K562 (cell line): Measurements from ENCODE around the gene SMAD3. TPM values are rescaled to one million over a fixed set of nuclear protein-coding genes. Genes with fewer than 3 reads are reported as not detected.
A peak's percentile ranks its signal among the peaks of the same experiment; 100 is the strongest.

Experiments used
- ATAC-seq: fragments of 200-7000 bp; cut with Tn5 transposase; 3 replicates; pipeline ENCODE4 v1.9.1; 2020; ENCODE audit warnings: moderate library complexity
- BruUV-seq: library from RNA; stranded (reverse); fragments of 400-500 nt; replicated peaks from 2 replicates; lab custom pipeline; 2021; lab: Mats Ljungman, UMichigan
- CTCF ChIA-PET: fragments of 300-600 bp; formaldehyde crosslinking; extraction: SDS; loops from one replicate; lab custom pipeline; 2021; ENCODE audit warnings: low intra/inter-chr PET ratio; lab: Yijun Ruan, JAX
- POLR2A ChIA-PET: fragments of 300-600, 350-650 bp; sonication (Branson Sonifier 250); formaldehyde crosslinking; extraction: SDS; loops from one replicate; lab custom pipeline; 2021; ENCODE audit warnings: antibody characterized with exemption, inconsistent platforms; lab: Yijun Ruan, JAX
- DNase-seq, 4 experiments: peaks; one replicate each; pipeline versions ENCODE4 v3.0.0 to v3.0.0-alpha.2; 2011 to 2018; ENCODE audit warnings: low spot score in 3 of 4, mixed read lengths in 3 of 4; ENCODE audit errors: extremely low read depth in 1 of 4
- FAIRE-seq: peaks from 2 replicates; lab custom pipeline; 2011; peaks lifted over from hg19 to GRCh38; lab: Jason Lieb, UNC
- H2AFZ ChIP-seq: 2 replicates; pipeline ENCODE4 v1.6.0; 2011; ENCODE audit warnings: low read depth, low read length, control low read depth, inconsistent platforms
- H3K27ac ChIP-seq: fragments of 200-600 bp; 3 replicates; pipeline ENCODE4 v1.8.0; 2011; ENCODE audit warnings: low read depth, mild to moderate bottlenecking, control low read depth, inconsistent platforms, low read length, moderate library complexity, mixed read lengths; ENCODE audit errors: extremely low read depth
- H3K27me3 ChIP-seq, 2 experiments: fragments of 300-600 bp in 1 of 2; 2 replicates in 1 of 2; 3 replicates in 1 of 2; pipeline versions ENCODE4 v1.6.0 to v1.8.0; 2011; ENCODE audit warnings: inconsistent platforms in 2 of 2, low read length in 2 of 2, mild to moderate bottlenecking in 1 of 2, mixed read lengths in 1 of 2, moderate library complexity in 1 of 2; ENCODE audit not compliant: control insufficient read depth in 2 of 2, insufficient read depth in 2 of 2
- H3K36me3 ChIP-seq: fragments of 300-600 bp; 3 replicates; pipeline ENCODE4 v1.8.0; 2011; ENCODE audit warnings: mild to moderate bottlenecking, low read length, inconsistent platforms; ENCODE audit not compliant: control insufficient read depth, insufficient read depth
- H3K4me1 ChIP-seq, 2 experiments: fragments of 200-600 bp in 1 of 2; replicated peaks in 1 of 2; 2 replicates in 1 of 2; 3 replicates in 1 of 2; pipeline versions ENCODE4 v1.5.1 to v1.8.0; 2011; ENCODE audit warnings: inconsistent platforms in 2 of 2, low read length in 2 of 2, mild to moderate bottlenecking in 1 of 2, mixed read lengths in 1 of 2, moderate library complexity in 1 of 2; ENCODE audit not compliant: control insufficient read depth in 2 of 2, insufficient read depth in 2 of 2
- H3K4me2 ChIP-seq: 2 replicates; pipeline ENCODE4 v1.6.1; 2011; ENCODE audit warnings: low read length, control low read depth, inconsistent platforms, mixed read lengths; ENCODE audit not compliant: insufficient read depth
- H3K4me3 ChIP-seq: fragments of 200-600 bp; sonication (generic), shearing (Covaris generic); 2 replicates; pipeline ENCODE4 v1.5.1; 2016; ENCODE audit warnings: control low read depth, inconsistent platforms
- H3K79me2 ChIP-seq: fragments of 200-600 bp; 3 replicates; pipeline ENCODE4 v1.8.0; 2011; ENCODE audit warnings: low read length, inconsistent platforms; ENCODE audit not compliant: control insufficient read depth, insufficient read depth
- H3K9ac ChIP-seq, 2 experiments: 2 replicates each; pipeline versions ENCODE4 v1.6.0 to v1.6.1; 2011; ENCODE audit warnings: low read depth in 2 of 2, low read length in 2 of 2, control low read depth in 1 of 2, inconsistent platforms in 1 of 2, mild to moderate bottlenecking in 1 of 2, mixed read lengths in 1 of 2; ENCODE audit not compliant: insufficient read depth in 1 of 2
- H3K9me1 ChIP-seq: one replicate; pipeline ENCODE4 v1.6.0; 2011; ENCODE audit warnings: inconsistent platforms, mild to moderate bottlenecking, low read length, moderate library complexity; ENCODE audit not compliant: control insufficient read depth, insufficient read depth
- H3K9me3 ChIP-seq: replicated peaks from 2 replicates; pipeline ENCODE4 v1.5.1; 2011; ENCODE audit warnings: low read depth, low read length, inconsistent platforms; ENCODE audit not compliant: control insufficient read depth, insufficient read depth
- H4K20me1 ChIP-seq: replicated peaks from 2 replicates; pipeline ENCODE4 v1.6.1; 2011; ENCODE audit warnings: low read length, inconsistent platforms, mixed read lengths; ENCODE audit not compliant: control insufficient read depth, insufficient read depth
- ARID2 ChIP-seq: fragments of 450-650 bp; IDR thresholded peaks from 2 replicates; pipeline ENCODE4 v1.6.1; 2017; ENCODE audit warnings: antibody characterized with exemption, mild to moderate bottlenecking
- CHD4 ChIP-seq: fragments of 200-600 bp; sonication (generic); IDR thresholded peaks from 3 replicates; pipeline ENCODE4 v1.6.1; 2012; ENCODE audit warnings: low read depth, mild to moderate bottlenecking, mixed read lengths, low read length, inconsistent platforms; ENCODE audit not compliant: insufficient read depth, insufficient replicate concordance, poor library complexity, severe bottlenecking
- CREB1 ChIP-seq, 2 experiments: sonication (generic) in 1 of 2; formaldehyde crosslinking in 1 of 2; IDR thresholded peaks; 2 replicates each; pipeline versions ENCODE4 v1.6.1 to v1.8.0; 2012 to 2022; ENCODE audit warnings: inconsistent platforms in 1 of 2, mild to moderate bottlenecking in 1 of 2, missing genetic modification reagents in 1 of 2, moderate library complexity in 1 of 2
- DPF2 ChIP-seq: fragments of 450-650 bp; IDR thresholded peaks from 2 replicates; pipeline ENCODE4 v1.6.1; 2016
- ELK1 ChIP-seq: sonication (generic); formaldehyde crosslinking; IDR thresholded peaks from 2 replicates; pipeline ENCODE4 v1.8.1; 2022; ENCODE audit warnings: missing genetic modification reagents
- ERF ChIP-seq: fragments of 450-650 bp; formaldehyde crosslinking; IDR thresholded peaks from 2 replicates; pipeline ENCODE4 v1.4.0; 2020; ENCODE audit warnings: mild to moderate bottlenecking, mixed read lengths
- ETS2 ChIP-seq: IDR thresholded peaks from 2 replicates; pipeline ENCODE4 v1.6.1; 2016; ENCODE audit warnings: borderline replicate concordance, missing genetic modification characterization, mild to moderate bottlenecking, moderate library complexity, missing compliant biosample characterization; ENCODE audit not compliant: poor library complexity, severe bottlenecking
- MXI1 ChIP-seq: IDR thresholded peaks from 2 replicates; pipeline ENCODE4 v1.6.1; 2011; ENCODE audit warnings: low read depth, mild to moderate bottlenecking, improper control_type of control experiment, low read length
- NCOA1 ChIP-seq: fragments of 450-650 bp; IDR thresholded peaks from 2 replicates; pipeline ENCODE4 v1.6.1; 2016; ENCODE audit warnings: low read depth
- NCOA2 ChIP-seq, 2 experiments: fragments of 450-650 bp; IDR thresholded peaks; 2 replicates each; pipeline ENCODE4 v1.6.1; 2018; ENCODE audit warnings: mild to moderate bottlenecking in 2 of 2, moderate library complexity in 1 of 2; ENCODE audit not compliant: partially characterized antibody in 2 of 2
- PHTF2 ChIP-seq: fragments of 250-450 bp; sonication (Bioruptor Pico); IDR thresholded peaks from 2 replicates; pipeline ENCODE4 v1.5.0; 2021; ENCODE audit warnings: mild to moderate bottlenecking
- STAT5A ChIP-seq: IDR thresholded peaks from 2 replicates; pipeline ENCODE4 v1.6.1; 2012; ENCODE audit warnings: low read length, inconsistent platforms, borderline replicate concordance
- TFAP4 ChIP-seq: sonication (generic); formaldehyde crosslinking; IDR thresholded peaks from 2 replicates; pipeline ENCODE4 v1.8.0; 2022; ENCODE audit warnings: missing genetic modification reagents, mild to moderate bottlenecking, moderate library complexity, borderline replicate concordance
- ZNF41 ChIP-seq: fragments of 250-450 bp; sonication (Bioruptor Pico); conservative IDR thresholded peaks from 2 replicates; pipeline ENCODE4 v1.4.0; 2020; ENCODE audit warnings: mild to moderate bottlenecking
- ZNF644 ChIP-seq: fragments of 200-800 bp; sonication (Bioruptor generic); IDR thresholded peaks from 2 replicates; pipeline ENCODE4 v1.6.1; 2016; ENCODE audit warnings: low read depth, missing genetic modification characterization, missing compliant biosample characterization
- WGBS: fragments of 100-300 bp; shearing (Covaris generic); methylation state at CpG from one replicate; pipeline ENCODE4 v1.1.6; 2016; ENCODE audit warnings: low coverage, mixed read lengths; ENCODE audit not compliant: insufficient coverage; ENCODE audit errors: missing lambda C conversion rate; 5-methylcytosine and 5-hydroxymethylcytosine counted together
- in situ Hi-C: fragments of 300-500 bp; cut with MboI; formaldehyde crosslinking; loops from 4 replicates; pipeline ENCODE4 v1.15.0; 2018; ENCODE audit warnings: inconsistent platforms, mixed read lengths
- intact Hi-C: fragments of 100-400 bp; cut with micrococcal nuclease; formaldehyde crosslinking; loops from 2 replicates; pipeline ENCODE4 v1.14.2; 2022
- polyA plus RNA-seq, 8 experiments: library from polyadenylated mRNA; depleted of rRNA in 4 of 8; stranded (reverse) in 5 of 8; unstranded in 3 of 8; fragments of >200 nt; fragmentation: Nextera tagmentation in 2 of 8; fragmentation: Illumina TruSeq in 1 of 8; extraction: Ambion mirVana in 2 of 8; extraction: Trizol in 1 of 8; gene quantifications; 2 replicates each; pipeline versions ENCODE4 v1.2.1 to v1.2.3, GENCODE V29; 2011 to 2014; ENCODE audit warnings: inconsistent platforms in 1 of 8, missing spikeins in 1 of 8
- total RNA-seq, 7 experiments: library from RNA; depleted of rRNA in 6 of 7; stranded (reverse); fragments of >200 nt in 6 of 7; fragmentation: Illumina TruSeq in 2 of 7; extraction: Trizol in 2 of 7; gene quantifications; 2 replicates each; pipeline versions ENCODE4 v1.2.1 to v1.2.3, GENCODE V29; 2011 to 2021; ENCODE audit warnings: low replicate concordance in 1 of 7
- TF ChIP-seq, protein P1 (sequence below): IDR thresholded peaks from 2 replicates; pipeline ENCODE4 v1.6.1; 2011; ENCODE audit warnings: borderline replicate concordance, low read depth, mild to moderate bottlenecking, moderate library complexity, low read length; ENCODE audit not compliant: insufficient read depth, poor library complexity, severe bottlenecking

The SMAD3 gene
- total and polyA plus RNA-seq, 9 of the 15 experiments (the other 6 are each of a cell fraction or from before 2014, with no cell fraction given): 4.3 to 39.2 (median 11.1) TPM

DNA sequence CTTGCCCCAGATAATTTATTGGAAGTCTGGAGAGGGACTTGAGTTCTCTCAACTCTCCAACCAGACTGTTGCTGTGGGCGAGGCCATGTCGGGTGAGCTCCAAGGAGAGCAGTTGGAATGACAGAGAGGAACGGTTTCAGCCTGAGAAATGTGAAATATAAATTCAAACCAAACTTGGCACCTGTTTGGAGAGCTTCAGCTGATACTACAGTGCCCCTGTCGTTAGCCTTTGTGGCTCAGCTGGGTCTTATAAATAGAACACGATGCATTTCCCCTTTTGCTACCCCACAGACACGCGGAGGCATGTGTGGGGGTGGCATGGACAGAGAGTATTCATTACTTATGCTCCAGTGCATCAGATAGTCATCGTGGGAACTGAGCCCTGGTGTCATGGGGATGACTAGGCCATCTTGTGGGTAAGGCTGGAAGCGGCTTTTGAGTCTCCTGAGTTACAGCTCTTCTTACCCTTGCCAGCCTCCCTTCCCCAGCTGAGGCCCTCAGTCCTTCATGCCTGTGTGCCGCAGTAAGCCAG is 15.6 kb downstream of the SMAD3 start (continued):
- no peak for TF ChIP-seq MXI1
- no peak for TF ChIP-seq STAT5A
- TF ChIP-seq ELK1 (CRISPR knock-in tag): no peak
- TF ChIP-seq NCOA1: no peak
- TF ChIP-seq NCOA2 (IDR thresholded peaks at IDR 0.05; ENCODE audit: partially characterized antibody in 2 of 2): no peak
- TF ChIP-seq PHTF2 (CRISPR knock-in tag): no peak
- TF ChIP-seq ZNF644 (tag): peak; percentile 17; the same call in 1 of the 2 replicates

GRCh38 chr15:67082007-67082536 is 16.7 kb downstream of the SMAD3 start:
- Histone ChIP-seq H3K79me2 (peaks cover 89% of the 10 kb centered on the region), H3K9me1 (no peaks in the 10 kb centered on the region), H3K4me2 (no peak overlapping the region), H3K36me3 (peaks cover 15% of the 10 kb centered on the region; the same call in 2 of the 3 replicates), H3K4me3 (no peak overlapping the region), H3K27me3 (no peaks in the 10 kb centered on the region), H3K27ac (peak overlapping the region; percentile 69), H2AFZ (no peak overlapping the region), H3K9ac (no peak overlapping the region), H4K20me1 (no peaks in the 10 kb centered on the region), H3K4me1 (peaks cover 17 to 66% of the 10 kb centered on the region in 2 experiments; a peak in 4 of 5 replicates), H3K9me3 (peaks cover 5% of the 10 kb centered on the region; the same call in 1 of the 2 replicates)
- intact Hi-C loops (loop anchor here (5.0 kb wide), 1 partner anchor 130 kb away; no protein-coding TSS in a partner anchor), in situ Hi-C loops (no loop called here)
- ATAC-seq (peak; percentile 66), DNase-seq (peak in 2 of 4 experiments; percentile 60 to 70), FAIRE-seq (peak; percentile 37)
- CTCF ChIA-PET: no interaction called here
- 39% methylated on average over 3 of the region's 3 CpGs for WGBS
- POLR2A ChIA-PET: interaction anchor here (0.6 to 5.0 kb wide), 7 partner anchors 8 to 238 kb away, joined by 3 to 40 read pairs (median 4); no protein-coding TSS in a partner anchor
- no TSS peak for BruUV-seq
- TF ChIP-seq ETS2: no peak
- peak; percentile 34 for TF ChIP-seq CHD4
- no peak for TF ChIP-seq CREB1 (IDR thresholded peaks at IDR 0.05)
- TF ChIP-seq CREB1 (CRISPR knock-in tag; IDR thresholded peaks at IDR 0.05): no peak
- TF ChIP-seq DPF2: peak; percentile 61; the same call in 1 of the 2 replicates
- no peak for TF ChIP-seq ARID2
- TF ChIP-seq ZNF41 (CRISPR knock-in tag): no peak
- TF ChIP-seq TFAP4 (CRISPR knock-in tag): no peak
- TF ChIP-seq, protein P1, sequence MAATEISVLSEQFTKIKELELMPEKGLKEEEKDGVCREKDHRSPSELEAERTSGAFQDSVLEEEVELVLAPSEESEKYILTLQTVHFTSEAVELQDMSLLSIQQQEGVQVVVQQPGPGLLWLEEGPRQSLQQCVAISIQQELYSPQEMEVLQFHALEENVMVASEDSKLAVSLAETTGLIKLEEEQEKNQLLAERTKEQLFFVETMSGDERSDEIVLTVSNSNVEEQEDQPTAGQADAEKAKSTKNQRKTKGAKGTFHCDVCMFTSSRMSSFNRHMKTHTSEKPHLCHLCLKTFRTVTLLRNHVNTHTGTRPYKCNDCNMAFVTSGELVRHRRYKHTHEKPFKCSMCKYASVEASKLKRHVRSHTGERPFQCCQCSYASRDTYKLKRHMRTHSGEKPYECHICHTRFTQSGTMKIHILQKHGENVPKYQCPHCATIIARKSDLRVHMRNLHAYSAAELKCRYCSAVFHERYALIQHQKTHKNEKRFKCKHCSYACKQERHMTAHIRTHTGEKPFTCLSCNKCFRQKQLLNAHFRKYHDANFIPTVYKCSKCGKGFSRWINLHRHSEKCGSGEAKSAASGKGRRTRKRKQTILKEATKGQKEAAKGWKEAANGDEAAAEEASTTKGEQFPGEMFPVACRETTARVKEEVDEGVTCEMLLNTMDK: no peak
- no peak for TF ChIP-seq ERF
